ENCODE data around the gene KLHL2. TPM values are rescaled to one million over a fixed set of nuclear protein-coding genes. Genes with fewer than 3 reads are reported as not detected.

Gene KLHL2
- total and polyA plus RNA-seq, 9 of the 15 experiments (the other 6 are each of a cell fraction or from before 2014, with no cell fraction given) = 2.5 to 11.3 (median 6.1) TPM

- TF ChIP-seq MAZ (CRISPR knock-in tag; conservative IDR thresholded peaks at IDR 0.05 in 1 of 2, IDR thresholded peaks at IDR 0.05 in 1 of 2) (peak; percentile 39 to 41; a peak in 2 of 4 replicates), HIVEP1 (CRISPR knock-in tag; IDR thresholded peaks at IDR 0.05) (no peak), ZC3H4 (CRISPR knock-in tag; IDR thresholded peaks at IDR 0.05; ENCODE audit: borderline replicate concordance) (no peak), RBM17 (IDR thresholded peaks at IDR 0.05; ENCODE audit: borderline replicate concordance, low read depth, low read length) (no peak), MEF2A (IDR thresholded peaks at IDR 0.05; ENCODE audit: control insufficient read depth, low read depth, low read length) (no peak), BACH1 (tag; IDR thresholded peaks at IDR 0.05) (no peak), ZNF121 (CRISPR knock-in tag; conservative IDR thresholded peaks at IDR 0.05) (no peak), ZNF165 (CRISPR knock-in tag; IDR thresholded peaks at IDR 0.05; ENCODE audit: borderline replicate concordance) (no peak), ZNF780A (CRISPR knock-in tag; IDR thresholded peaks at IDR 0.05) (no peak), GABPB1 (CRISPR knock-in tag; IDR thresholded peaks at IDR 0.05) (peak; percentile 41; the same call in 1 of the 2 replicates), SNAPC5 (CRISPR knock-in tag; IDR thresholded peaks at IDR 0.05) (no peak), ATF6 (CRISPR knock-in tag; IDR thresholded peaks at IDR 0.05) (0 out of 2 replicates have a peak, but pooled peaks have one; percentile 22), ZNF766 (CRISPR knock-in tag; conservative IDR thresholded peaks at IDR 0.05) (no peak), DEAF1 (CRISPR knock-in tag; IDR thresholded peaks at IDR 0.05) (no peak), ZNF586 (CRISPR knock-in tag; conservative IDR thresholded peaks at IDR 0.05) (no peak), HDGF (IDR thresholded peaks at IDR 0.05) (peak; percentile 65; the same call in 1 of the 2 replicates), TCF7 (IDR thresholded peaks at IDR 0.05; ENCODE audit: borderline replicate concordance) (no peak), CEBPG (CRISPR knock-in tag; IDR thresholded peaks at IDR 0.05) (no peak), CEBPG (tag; conservative IDR thresholded peaks at IDR 0.05 in 1 of 2, IDR thresholded peaks at IDR 0.05 in 1 of 2) (no peak), NKRF (IDR thresholded peaks at IDR 0.05; ENCODE audit: borderline replicate concordance) (peak; percentile 90), FOXK1 (CRISPR knock-in tag; IDR thresholded peaks at IDR 0.05; ENCODE audit: borderline replicate concordance) (no peak), RFX7 (CRISPR knock-in tag; IDR thresholded peaks at IDR 0.05) (no peak)
Observed at GRCh38 chr4:165327211-165328100, 120.1 kb downstream of the KLHL2 start, which contains the start of gene MSMO1 (continued).
